Vagina (tissue), 2 donors: Measurements from ENCODE around the gene TRAPPC13.

ENCODE experiments used
- POLR2A ChIP-seq, 2 donors: fragments of 450-650 bp; IDR thresholded peaks; one replicate each; pipeline ENCODE4 v1.6.1; 2017; ENCODE audit warnings: antibody characterized with exemption in 2 of 2, mild to moderate bottlenecking in 2 of 2, moderate library complexity in 2 of 2
- POLR2AphosphoS5 ChIP-seq, 2 donors: sonication (generic); formaldehyde crosslinking; IDR thresholded peaks; one replicate each; pipeline ENCODE4 v1.9.0; 2017; ENCODE audit warnings: antibody characterized with exemption in 2 of 2, mild to moderate bottlenecking in 2 of 2, low read depth in 1 of 2; ENCODE audit not compliant: insufficient read depth in 1 of 2
- TF ChIP-seq, protein P1 (sequence below), 3 experiments: fragments of 450-650 bp in 2 of 3; fragments of 200-600 bp in 1 of 3; sonication (generic) in 1 of 3; IDR thresholded peaks; one replicate each; pipeline ENCODE4 v1.5.1; 2017 to 2019; ENCODE audit warnings: antibody characterized with exemption in 3 of 3, mild to moderate bottlenecking in 2 of 3, moderate library complexity in 2 of 3

DNA sequence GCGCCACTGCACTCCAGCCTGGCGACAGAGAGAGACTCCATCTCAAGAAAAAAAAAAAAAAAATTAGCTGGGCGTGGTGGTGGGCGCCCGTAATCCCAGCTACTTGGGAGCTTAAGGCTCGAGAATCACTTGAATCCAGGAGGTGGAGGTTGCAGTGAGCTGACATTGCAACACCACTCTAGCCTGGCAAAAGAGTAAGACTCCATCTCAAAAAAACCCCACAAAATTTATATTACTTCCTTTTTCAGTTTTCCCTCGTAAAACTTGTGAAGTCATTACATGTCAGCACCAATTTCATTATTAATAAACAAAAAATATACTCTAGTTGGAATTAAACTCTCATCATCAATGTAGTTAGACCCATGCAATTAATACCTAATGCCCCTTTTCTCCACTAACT is 43.9 kb downstream of the TRAPPC13 start:
- TF ChIP-seq, protein P1, sequence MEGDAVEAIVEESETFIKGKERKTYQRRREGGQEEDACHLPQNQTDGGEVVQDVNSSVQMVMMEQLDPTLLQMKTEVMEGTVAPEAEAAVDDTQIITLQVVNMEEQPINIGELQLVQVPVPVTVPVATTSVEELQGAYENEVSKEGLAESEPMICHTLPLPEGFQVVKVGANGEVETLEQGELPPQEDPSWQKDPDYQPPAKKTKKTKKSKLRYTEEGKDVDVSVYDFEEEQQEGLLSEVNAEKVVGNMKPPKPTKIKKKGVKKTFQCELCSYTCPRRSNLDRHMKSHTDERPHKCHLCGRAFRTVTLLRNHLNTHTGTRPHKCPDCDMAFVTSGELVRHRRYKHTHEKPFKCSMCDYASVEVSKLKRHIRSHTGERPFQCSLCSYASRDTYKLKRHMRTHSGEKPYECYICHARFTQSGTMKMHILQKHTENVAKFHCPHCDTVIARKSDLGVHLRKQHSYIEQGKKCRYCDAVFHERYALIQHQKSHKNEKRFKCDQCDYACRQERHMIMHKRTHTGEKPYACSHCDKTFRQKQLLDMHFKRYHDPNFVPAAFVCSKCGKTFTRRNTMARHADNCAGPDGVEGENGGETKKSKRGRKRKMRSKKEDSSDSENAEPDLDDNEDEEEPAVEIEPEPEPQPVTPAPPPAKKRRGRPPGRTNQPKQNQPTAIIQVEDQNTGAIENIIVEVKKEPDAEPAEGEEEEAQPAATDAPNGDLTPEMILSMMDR (IDR thresholded peaks at IDR 0.05) = no peak
- no peak for TF ChIP-seq POLR2AphosphoS5 (IDR thresholded peaks at IDR 0.05; ENCODE audit: insufficient read depth in 1 of 2, low read depth in 1 of 2)
- no peak for TF ChIP-seq POLR2A (IDR thresholded peaks at IDR 0.05)
